GM23248 (cell line): ENCODE results near the gene C16orf46. TPM values are rescaled to one million over a fixed set of nuclear protein-coding genes. Genes with fewer than 3 reads are reported as not detected.

Experiments
- DNase-seq: peaks from one replicate; pipeline ENCODE4 v3.0.0-alpha.2; 2015
- H2AFZ ChIP-seq: fragments of 200-600 bp; sonication (generic); 2 replicates; pipeline ENCODE4 v1.6.1; 2016; ENCODE audit warnings: antibody characterized with exemption
- H3F3A ChIP-seq: fragments of 200-600 bp; sonication (generic); 2 replicates; pipeline ENCODE4 v1.6.1; 2016; ENCODE audit warnings: mild to moderate bottlenecking, antibody characterized with exemption, mixed run types; ENCODE audit not compliant: insufficient read depth
- H3K27ac ChIP-seq: fragments of 200-600 bp; sonication (generic); 2 replicates; pipeline ENCODE4 v1.5.1; 2016; ENCODE audit warnings: mild to moderate bottlenecking
- H3K27me3 ChIP-seq: fragments of 200-600 bp; sonication (generic); replicated peaks from 2 replicates; pipeline ENCODE4 v1.6.1; 2016; ENCODE audit warnings: mild to moderate bottlenecking; ENCODE audit not compliant: insufficient read depth
- H3K36me3 ChIP-seq: fragments of 200-600 bp; sonication (generic); 2 replicates; pipeline ENCODE4 v1.6.1; 2016; ENCODE audit warnings: low read depth, mild to moderate bottlenecking
- H3K4me1 ChIP-seq: fragments of 200-600 bp; sonication (generic); 2 replicates; pipeline ENCODE4 v1.6.1; 2016; ENCODE audit warnings: mild to moderate bottlenecking; ENCODE audit not compliant: insufficient read depth
- H3K4me2 ChIP-seq: fragments of 200-600 bp; sonication (generic); one replicate; pipeline ENCODE4 v1.6.1; 2016; ENCODE audit warnings: mild to moderate bottlenecking; ENCODE audit not compliant: unreplicated experiment
- H3K4me3 ChIP-seq: fragments of 200-600 bp; sonication (generic); 2 replicates; pipeline ENCODE4 v1.5.1; 2016; ENCODE audit warnings: mild to moderate bottlenecking
- H3K79me2 ChIP-seq: fragments of 200-600 bp; sonication (generic); 2 replicates; pipeline ENCODE4 v1.6.1; 2016; ENCODE audit warnings: mild to moderate bottlenecking; ENCODE audit not compliant: insufficient read depth
- H3K9ac ChIP-seq: fragments of 200-600 bp; sonication (generic); 2 replicates; pipeline ENCODE4 v1.6.1; 2016; ENCODE audit warnings: mild to moderate bottlenecking
- H3K9me2 ChIP-seq: fragments of 200-600 bp; sonication (generic); 2 replicates; pipeline ENCODE4 v1.6.1; 2016; ENCODE audit warnings: mixed run types, mild to moderate bottlenecking, moderate library complexity; ENCODE audit not compliant: insufficient read depth
- H3K9me3 ChIP-seq: fragments of 200-600 bp; sonication (generic); one replicate; pipeline ENCODE4 v1.6.1; 2017; ENCODE audit warnings: low read depth
- H4K20me1 ChIP-seq: fragments of 200-600 bp; sonication (generic); 2 replicates; pipeline ENCODE4 v1.6.0; 2016; ENCODE audit not compliant: insufficient read depth
- EZH2 ChIP-seq: fragments of 200-600 bp; sonication (generic); IDR thresholded peaks from 2 replicates; pipeline ENCODE4 v1.6.1; 2018; ENCODE audit warnings: antibody characterized with exemption, mild to moderate bottlenecking; ENCODE audit not compliant: insufficient read depth, poor library complexity, severe bottlenecking
- EZH2phosphoT487 ChIP-seq: fragments of 200-600 bp; sonication (generic); IDR thresholded peaks from 2 replicates; pipeline ENCODE4 v1.6.1; 2018; ENCODE audit warnings: antibody characterized with exemption, moderate library complexity, mild to moderate bottlenecking, low read depth; ENCODE audit not compliant: insufficient read depth
- WGBS, 2 experiments: methylation state at CpG; one replicate each; pipeline ENCODE4 v1.1.6; 2015 to 2017; ENCODE audit warnings: low lambda C conversion rate in 2 of 2, low coverage in 1 of 2; ENCODE audit errors: missing lambda C conversion rate in 2 of 2; 5-methylcytosine and 5-hydroxymethylcytosine counted together
- in situ Hi-C: fragments of 300-500 bp; cut with MboI; formaldehyde crosslinking; loops from 2 replicates; pipeline ENCODE4 v1.15.0; 2020
- polyA plus RNA-seq: library from polyadenylated mRNA; unstranded; fragments of >200 nt; fragmentation: Nextera tagmentation; extraction: Ambion mirVana; gene quantifications from 2 replicates; pipeline ENCODE4 v1.2.1, GENCODE V29; 2016
- total RNA-seq: library from RNA; depleted of rRNA; stranded (reverse); fragments of >200 nt; shearing (Covaris generic); gene quantifications from 2 replicates; pipeline ENCODE4 v1.2.3, GENCODE V29; 2014

Gene C16orf46
- total and polyA plus RNA-seq, 2 experiments from 2014 or later = 0.79 to 1.3 TPM

- in situ Hi-C loops = loop anchor here (25.0 kb wide), 1 partner anchor 694 kb away; no protein-coding TSS in a partner anchor
- TF ChIP-seq EZH2phosphoT487 (no peak), EZH2 (no peak)
- H3K4me1 ChIP-seq = no peaks in the 10 kb centered on the region
- 97 to 98% methylated on average over 2 of the region's 2 CpGs for WGBS, 2 experiments
- no peaks in the 10 kb centered on the region for H4K20me1 ChIP-seq
- no peak overlapping the region for H3K4me2 ChIP-seq
- peaks cover 33% of the 10 kb centered on the region for H3K79me2 ChIP-seq
- H3K36me3 ChIP-seq = peaks cover 30% of the 10 kb centered on the region; the same call in 1 of the 2 replicates
- H3K27me3 ChIP-seq = no peaks in the 10 kb centered on the region
- no peak for DNase-seq
- no peak overlapping the region for H2AFZ ChIP-seq
- no peak overlapping the region for H3K4me3 ChIP-seq
- H3K27ac ChIP-seq = no peak overlapping the region
- H3F3A ChIP-seq = no peaks in the 10 kb centered on the region
- H3K9me2 ChIP-seq = no peaks in the 10 kb centered on the region
- H3K9ac ChIP-seq = no peak overlapping the region
- no peaks in the 10 kb centered on the region for H3K9me3 ChIP-seq
These were observed 34.2 kb downstream of the C16orf46 start for GRCh38 chr16:81042821-81043220.

GRCh38 chr16:81041696-81042095 is 35.3 kb downstream of the C16orf46 start:
- Histone ChIP-seq H3K4me2 (no peak overlapping the region), H3K9me2 (no peaks in the 10 kb centered on the region), H3K36me3 (peaks cover 30% of the 10 kb centered on the region; the same call in 1 of the 2 replicates), H4K20me1 (no peaks in the 10 kb centered on the region), H3K79me2 (peaks cover 44% of the 10 kb centered on the region), H3K9ac (no peak overlapping the region), H3K27me3 (no peaks in the 10 kb centered on the region), H3K4me3 (no peak overlapping the region), H3F3A (no peaks in the 10 kb centered on the region), H3K9me3 (no peaks in the 10 kb centered on the region), H2AFZ (no peak overlapping the region), H3K4me1 (peaks cover 8% of the 10 kb centered on the region; the same call in 1 of the 2 replicates), H3K27ac (no peak overlapping the region)
- no peak for DNase-seq
- TF ChIP-seq EZH2 = no peak
- no peak for TF ChIP-seq EZH2phosphoT487
- WGBS, 2 experiments = 82 to 83% methylated on average over 4 of the region's 4 CpGs
- in situ Hi-C loops = loop anchor here (25.0 kb wide), 1 partner anchor 696 kb away; no protein-coding TSS in a partner anchor

GRCh38 chr16:81040842-81041241 is 36.2 kb downstream of the C16orf46 start:
- Histone ChIP-seq H3K9ac (no peak overlapping the region), H2AFZ (no peak overlapping the region), H4K20me1 (no peaks in the 10 kb centered on the region), H3K27me3 (no peaks in the 10 kb centered on the region), H3K79me2 (peaks cover 49% of the 10 kb centered on the region), H3K9me3 (no peaks in the 10 kb centered on the region), H3K4me1 (peaks cover 10% of the 10 kb centered on the region; the same call in 1 of the 2 replicates), H3K4me3 (no peak overlapping the region), H3K27ac (no peak overlapping the region), H3F3A (no peaks in the 10 kb centered on the region), H3K9me2 (no peaks in the 10 kb centered on the region), H3K4me2 (no peak overlapping the region), H3K36me3 (peaks cover 30% of the 10 kb centered on the region; the same call in 1 of the 2 replicates)
- 83 to 87% methylated on average over 5 of the region's 5 CpGs for WGBS, 2 experiments
- TF ChIP-seq EZH2phosphoT487 (no peak), EZH2 (no peak)
- in situ Hi-C loops = loop anchor here (25.0 kb wide), 1 partner anchor 696 kb away; no protein-coding TSS in a partner anchor
- no peak for DNase-seq

GRCh38 chr16:81040131-81040530 is 36.9 kb downstream of the C16orf46 start:
- no peak overlapping the region for H3K4me3 ChIP-seq
- H3K27me3 ChIP-seq = no peaks in the 10 kb centered on the region
- no peaks in the 10 kb centered on the region for H3F3A ChIP-seq
- no peak for DNase-seq
- peaks cover 27% of the 10 kb centered on the region; the same call in 1 of the 2 replicates for H3K36me3 ChIP-seq
- in situ Hi-C loops = loop anchor here (25.0 kb wide), 1 partner anchor 697 kb away; no protein-coding TSS in a partner anchor
- H3K9ac ChIP-seq = no peak overlapping the region
- no peaks in the 10 kb centered on the region for H4K20me1 ChIP-seq
- peaks cover 49% of the 10 kb centered on the region for H3K79me2 ChIP-seq
- WGBS, 2 experiments = 94 to 100% methylated on average over 2 of the region's 2 CpGs
- H3K9me2 ChIP-seq = no peaks in the 10 kb centered on the region
- H3K4me1 ChIP-seq = peaks cover 10% of the 10 kb centered on the region; the same call in 1 of the 2 replicates
- H3K4me2 ChIP-seq = no peak overlapping the region
- H2AFZ ChIP-seq = no peak overlapping the region
- H3K27ac ChIP-seq = no peak overlapping the region
- no peak for TF ChIP-seq EZH2phosphoT487
- no peak for TF ChIP-seq EZH2
- no peaks in the 10 kb centered on the region for H3K9me3 ChIP-seq
